K562 (cell line): ENCODE data around the gene CPN2. TPM values are rescaled to one million over a fixed set of nuclear protein-coding genes. Genes with fewer than 3 reads are reported as not detected.

Source experiments
- DEAF1 ChIP-seq: fragments of 450-650 bp; formaldehyde crosslinking; IDR thresholded peaks from 2 replicates; pipeline ENCODE4 v1.4.0; 2020; ENCODE audit warnings: mild to moderate bottlenecking, moderate library complexity
- GTF2E2 ChIP-seq: fragments of 200-800 bp; sonication (Bioruptor generic); IDR thresholded peaks from 2 replicates; pipeline ENCODE4 v1.6.1; 2016; ENCODE audit warnings: missing genetic modification characterization, missing compliant biosample characterization
- HDAC8 ChIP-seq: fragments of 450-650 bp; IDR thresholded peaks from 2 replicates; pipeline ENCODE4 v1.6.1; 2016; ENCODE audit warnings: mild to moderate bottlenecking, missing genetic modification characterization, moderate library complexity, missing compliant biosample characterization
- HIVEP1 ChIP-seq: fragments of 250-450 bp; sonication (Bioruptor Pico); IDR thresholded peaks from 2 replicates; pipeline ENCODE4 v1.4.0; 2020; ENCODE audit warnings: mild to moderate bottlenecking
- HMG20B ChIP-seq: fragments of 250-450 bp; sonication (Bioruptor Pico); IDR thresholded peaks from 2 replicates; pipeline ENCODE4 v1.5.0; 2021; ENCODE audit warnings: mild to moderate bottlenecking
- MAFF ChIP-seq: IDR thresholded peaks from 2 replicates; pipeline ENCODE4 v1.6.1; 2012; ENCODE audit warnings: low read length, improper control_type of control experiment
- NR0B1 ChIP-seq: fragments of 450-650 bp; IDR thresholded peaks from one replicate; pipeline ENCODE4 v1.6.1; 2018; ENCODE audit warnings: mild to moderate bottlenecking, moderate library complexity; ENCODE audit not compliant: partially characterized antibody
- PHF20 ChIP-seq: fragments of 450-650 bp; IDR thresholded peaks from 2 replicates; pipeline ENCODE4 v1.6.1; 2018; ENCODE audit not compliant: partially characterized antibody
- TAF1 ChIP-seq: IDR thresholded peaks from 2 replicates; pipeline ENCODE4 v1.6.1; 2011; ENCODE audit warnings: mild to moderate bottlenecking, low read length, moderate library complexity; ENCODE audit not compliant: insufficient read depth, control insufficient read depth, severe bottlenecking; ENCODE audit errors: extremely low read depth
- ZBTB1 ChIP-seq: sonication (generic); formaldehyde crosslinking; IDR thresholded peaks from 2 replicates; pipeline ENCODE4 v1.8.1; 2023; ENCODE audit warnings: missing genetic modification reagents, low read depth, mild to moderate bottlenecking, borderline replicate concordance
- ZNF639 ChIP-seq, 2 experiments: fragments of 200-800 bp in 1 of 2; sonication (Bioruptor generic) in 1 of 2; sonication (generic) in 1 of 2; formaldehyde crosslinking in 1 of 2; IDR thresholded peaks in 1 of 2; conservative IDR thresholded peaks in 1 of 2; 2 replicates each; pipeline versions ENCODE4 v1.5.0 to v1.6.1; 2016 to 2020; ENCODE audit warnings: missing compliant biosample characterization in 1 of 2, missing genetic modification characterization in 1 of 2, missing genetic modification reagents in 1 of 2
- ZNF695 ChIP-seq: fragments of 450-650 bp; formaldehyde crosslinking; IDR thresholded peaks from 2 replicates; pipeline ENCODE4 v1.4.0; 2020; ENCODE audit warnings: mild to moderate bottlenecking, moderate library complexity
- polyA plus RNA-seq, 8 experiments: library from polyadenylated mRNA; depleted of rRNA in 4 of 8; stranded (reverse) in 5 of 8; unstranded in 3 of 8; fragments of >200 nt; fragmentation: Nextera tagmentation in 2 of 8; fragmentation: Illumina TruSeq in 1 of 8; extraction: Ambion mirVana in 2 of 8; extraction: Trizol in 1 of 8; gene quantifications; 2 replicates each; pipeline versions ENCODE4 v1.2.1 to v1.2.3, GENCODE V29; 2011 to 2014; ENCODE audit warnings: inconsistent platforms in 1 of 8, missing spikeins in 1 of 8
- total RNA-seq, 7 experiments: library from RNA; depleted of rRNA in 6 of 7; stranded (reverse); fragments of >200 nt in 6 of 7; fragmentation: Illumina TruSeq in 2 of 7; extraction: Trizol in 2 of 7; gene quantifications; 2 replicates each; pipeline versions ENCODE4 v1.2.1 to v1.2.3, GENCODE V29; 2011 to 2021; ENCODE audit warnings: low replicate concordance in 1 of 7
- TF ChIP-seq, protein P1 (sequence below): sonication (generic); formaldehyde crosslinking; IDR thresholded peaks from 2 replicates; pipeline ENCODE4 v1.8.0; 2023; ENCODE audit warnings: mild to moderate bottlenecking, missing genetic modification reagents

The CPN2 gene
- total and polyA plus RNA-seq, 9 of the 15 experiments (the other 6 are each of a cell fraction or from before 2014, with no cell fraction given): not detected

GRCh38 chr3:194326192-194326967 lies 24.7 kb downstream of the CPN2 start (continued):
- TF ChIP-seq, protein P1, sequence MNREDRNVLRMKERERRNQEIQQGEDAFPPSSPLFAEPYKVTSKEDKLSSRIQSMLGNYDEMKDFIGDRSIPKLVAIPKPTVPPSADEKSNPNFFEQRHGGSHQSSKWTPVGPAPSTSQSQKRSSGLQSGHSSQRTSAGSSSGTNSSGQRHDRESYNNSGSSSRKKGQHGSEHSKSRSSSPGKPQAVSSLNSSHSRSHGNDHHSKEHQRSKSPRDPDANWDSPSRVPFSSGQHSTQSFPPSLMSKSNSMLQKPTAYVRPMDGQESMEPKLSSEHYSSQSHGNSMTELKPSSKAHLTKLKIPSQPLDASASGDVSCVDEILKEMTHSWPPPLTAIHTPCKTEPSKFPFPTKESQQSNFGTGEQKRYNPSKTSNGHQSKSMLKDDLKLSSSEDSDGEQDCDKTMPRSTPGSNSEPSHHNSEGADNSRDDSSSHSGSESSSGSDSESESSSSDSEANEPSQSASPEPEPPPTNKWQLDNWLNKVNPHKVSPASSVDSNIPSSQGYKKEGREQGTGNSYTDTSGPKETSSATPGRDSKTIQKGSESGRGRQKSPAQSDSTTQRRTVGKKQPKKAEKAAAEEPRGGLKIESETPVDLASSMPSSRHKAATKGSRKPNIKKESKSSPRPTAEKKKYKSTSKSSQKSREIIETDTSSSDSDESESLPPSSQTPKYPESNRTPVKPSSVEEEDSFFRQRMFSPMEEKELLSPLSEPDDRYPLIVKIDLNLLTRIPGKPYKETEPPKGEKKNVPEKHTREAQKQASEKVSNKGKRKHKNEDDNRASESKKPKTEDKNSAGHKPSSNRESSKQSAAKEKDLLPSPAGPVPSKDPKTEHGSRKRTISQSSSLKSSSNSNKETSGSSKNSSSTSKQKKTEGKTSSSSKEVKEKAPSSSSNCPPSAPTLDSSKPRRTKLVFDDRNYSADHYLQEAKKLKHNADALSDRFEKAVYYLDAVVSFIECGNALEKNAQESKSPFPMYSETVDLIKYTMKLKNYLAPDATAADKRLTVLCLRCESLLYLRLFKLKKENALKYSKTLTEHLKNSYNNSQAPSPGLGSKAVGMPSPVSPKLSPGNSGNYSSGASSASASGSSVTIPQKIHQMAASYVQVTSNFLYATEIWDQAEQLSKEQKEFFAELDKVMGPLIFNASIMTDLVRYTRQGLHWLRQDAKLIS (CRISPR knock-in tag): 0 out of 2 replicates have a peak, but pooled peaks have one; percentile 52
- TF ChIP-seq NR0B1 (no peak), PHF20 (peak; percentile 97), ZBTB1 (CRISPR knock-in tag) (no peak), ZNF639 (CRISPR knock-in tag; conservative IDR thresholded peaks at IDR 0.05 in 1 of 2, IDR thresholded peaks at IDR 0.05 in 1 of 2) (no peak), GTF2E2 (tag) (no peak), MAFF (no peak), HDAC8 (no peak), HMG20B (CRISPR knock-in tag) (no peak), ZNF695 (CRISPR knock-in tag) (no peak), HIVEP1 (CRISPR knock-in tag) (no peak), DEAF1 (CRISPR knock-in tag) (no peak), TAF1 (no peak)
